Esophagus squamous epithelium (tissue), 4 donors: ENCODE results near the gene DYNLRB1.

ENCODE experiments used
- CTCF ChIP-seq, 6 experiments: fragments of 450-650 bp in 4 of 6; fragments of 200-600 bp in 2 of 6; sonication (generic) in 2 of 6; IDR thresholded peaks; one replicate each; pipeline ENCODE4 v1.5.1; 2016 to 2019; ENCODE audit warnings: antibody characterized with exemption in 6 of 6, mild to moderate bottlenecking in 4 of 6, moderate library complexity in 4 of 6
- POLR2A ChIP-seq, 4 donors: fragments of 450-650 bp; IDR thresholded peaks; one replicate each; pipeline ENCODE4 v1.6.1; 2017; ENCODE audit warnings: antibody characterized with exemption in 4 of 4, mild to moderate bottlenecking in 4 of 4, moderate library complexity in 3 of 4

GRCh38 chr20:34512266-34512954 is 3.8 kb upstream of the DYNLRB1 start:
- TF ChIP-seq CTCF (IDR thresholded peaks at IDR 0.05) (no peak), POLR2A (IDR thresholded peaks at IDR 0.05) (no peak)
